GM23248 (cell line): ENCODE data around the gene KHDC4. TPM values are rescaled to one million over a fixed set of nuclear protein-coding genes. Genes with fewer than 3 reads are reported as not detected.

ENCODE experiments used
- DNase-seq: peaks from one replicate; pipeline ENCODE4 v3.0.0-alpha.2; 2015
- H2AFZ ChIP-seq: fragments of 200-600 bp; sonication (generic); 2 replicates; pipeline ENCODE4 v1.6.1; 2016; ENCODE audit warnings: antibody characterized with exemption
- H3F3A ChIP-seq: fragments of 200-600 bp; sonication (generic); 2 replicates; pipeline ENCODE4 v1.6.1; 2016; ENCODE audit warnings: mild to moderate bottlenecking, antibody characterized with exemption, mixed run types; ENCODE audit not compliant: insufficient read depth
- H3K27ac ChIP-seq: fragments of 200-600 bp; sonication (generic); 2 replicates; pipeline ENCODE4 v1.5.1; 2016; ENCODE audit warnings: mild to moderate bottlenecking
- H3K27me3 ChIP-seq: fragments of 200-600 bp; sonication (generic); replicated peaks from 2 replicates; pipeline ENCODE4 v1.6.1; 2016; ENCODE audit warnings: mild to moderate bottlenecking; ENCODE audit not compliant: insufficient read depth
- H3K36me3 ChIP-seq: fragments of 200-600 bp; sonication (generic); 2 replicates; pipeline ENCODE4 v1.6.1; 2016; ENCODE audit warnings: low read depth, mild to moderate bottlenecking
- H3K4me1 ChIP-seq: fragments of 200-600 bp; sonication (generic); 2 replicates; pipeline ENCODE4 v1.6.1; 2016; ENCODE audit warnings: mild to moderate bottlenecking; ENCODE audit not compliant: insufficient read depth
- H3K4me2 ChIP-seq: fragments of 200-600 bp; sonication (generic); one replicate; pipeline ENCODE4 v1.6.1; 2016; ENCODE audit warnings: mild to moderate bottlenecking; ENCODE audit not compliant: unreplicated experiment
- H3K4me3 ChIP-seq: fragments of 200-600 bp; sonication (generic); 2 replicates; pipeline ENCODE4 v1.5.1; 2016; ENCODE audit warnings: mild to moderate bottlenecking
- H3K79me2 ChIP-seq: fragments of 200-600 bp; sonication (generic); 2 replicates; pipeline ENCODE4 v1.6.1; 2016; ENCODE audit warnings: mild to moderate bottlenecking; ENCODE audit not compliant: insufficient read depth
- H3K9ac ChIP-seq: fragments of 200-600 bp; sonication (generic); 2 replicates; pipeline ENCODE4 v1.6.1; 2016; ENCODE audit warnings: mild to moderate bottlenecking
- H3K9me2 ChIP-seq: fragments of 200-600 bp; sonication (generic); 2 replicates; pipeline ENCODE4 v1.6.1; 2016; ENCODE audit warnings: mixed run types, mild to moderate bottlenecking, moderate library complexity; ENCODE audit not compliant: insufficient read depth
- H3K9me3 ChIP-seq: fragments of 200-600 bp; sonication (generic); one replicate; pipeline ENCODE4 v1.6.1; 2017; ENCODE audit warnings: low read depth
- H4K20me1 ChIP-seq: fragments of 200-600 bp; sonication (generic); 2 replicates; pipeline ENCODE4 v1.6.0; 2016; ENCODE audit not compliant: insufficient read depth
- EZH2 ChIP-seq: fragments of 200-600 bp; sonication (generic); IDR thresholded peaks from 2 replicates; pipeline ENCODE4 v1.6.1; 2018; ENCODE audit warnings: antibody characterized with exemption, mild to moderate bottlenecking; ENCODE audit not compliant: insufficient read depth, poor library complexity, severe bottlenecking
- EZH2phosphoT487 ChIP-seq: fragments of 200-600 bp; sonication (generic); IDR thresholded peaks from 2 replicates; pipeline ENCODE4 v1.6.1; 2018; ENCODE audit warnings: antibody characterized with exemption, moderate library complexity, mild to moderate bottlenecking, low read depth; ENCODE audit not compliant: insufficient read depth
- WGBS, 2 experiments: methylation state at CpG; one replicate each; pipeline ENCODE4 v1.1.6; 2015 to 2017; ENCODE audit warnings: low lambda C conversion rate in 2 of 2, low coverage in 1 of 2; ENCODE audit errors: missing lambda C conversion rate in 2 of 2; 5-methylcytosine and 5-hydroxymethylcytosine counted together
- in situ Hi-C: fragments of 300-500 bp; cut with MboI; formaldehyde crosslinking; loops from 2 replicates; pipeline ENCODE4 v1.15.0; 2020
- polyA plus RNA-seq: library from polyadenylated mRNA; unstranded; fragments of >200 nt; fragmentation: Nextera tagmentation; extraction: Ambion mirVana; gene quantifications from 2 replicates; pipeline ENCODE4 v1.2.1, GENCODE V29; 2016
- total RNA-seq: library from RNA; depleted of rRNA; stranded (reverse); fragments of >200 nt; shearing (Covaris generic); gene quantifications from 2 replicates; pipeline ENCODE4 v1.2.3, GENCODE V29; 2014

Gene KHDC4
- total and polyA plus RNA-seq, 2 experiments from 2014 or later = 24.2 to 27.8 TPM

GRCh38 chr1:155893389-155894142 lies 40.6 kb downstream of the KHDC4 start:
- H3K4me3 ChIP-seq = peak overlapping the region; percentile 54
- H3K4me1 ChIP-seq = peaks cover 36% of the 10 kb centered on the region
- peak overlapping the region; percentile 45 for H2AFZ ChIP-seq
- H3K9ac ChIP-seq = peak overlapping the region; percentile 73
- H3K4me2 ChIP-seq = peak overlapping the region; percentile 69
- peak overlapping the region; percentile 94 for H3K27ac ChIP-seq
- H3K79me2 ChIP-seq = peaks cover 1% of the 10 kb centered on the region; the same call in 1 of the 2 replicates
- in situ Hi-C loops = no loop called here
- H3K9me2 ChIP-seq = no peaks in the 10 kb centered on the region
- no peaks in the 10 kb centered on the region for H3K9me3 ChIP-seq
- DNase-seq = peak; percentile 93
- WGBS, 2 experiments = 39 to 41% methylated on average over 10 of the region's 10 CpGs
- H3F3A ChIP-seq = peaks cover 64% of the 10 kb centered on the region
- 0 out of 2 replicates have a peak, but pooled peaks cover 15% of the 10 kb centered on the region for H3K36me3 ChIP-seq
- no peaks in the 10 kb centered on the region for H3K27me3 ChIP-seq
- H4K20me1 ChIP-seq = no peaks in the 10 kb centered on the region
- TF ChIP-seq EZH2 (no peak), EZH2phosphoT487 (no peak)

- H3K9me3 ChIP-seq = no peaks in the 10 kb centered on the region
- no peaks in the 10 kb centered on the region for H4K20me1 ChIP-seq
- H3K4me2 ChIP-seq = peak overlapping the region; percentile 69
- no peaks in the 10 kb centered on the region for H3K9me2 ChIP-seq
- H3K27me3 ChIP-seq = no peaks in the 10 kb centered on the region
- H3K4me1 ChIP-seq = peaks cover 37% of the 10 kb centered on the region
- peak overlapping the region; percentile 94 for H3K27ac ChIP-seq
- no peak for TF ChIP-seq EZH2phosphoT487
- peak; percentile 83 for DNase-seq
- H3K36me3 ChIP-seq = 0 out of 2 replicates have a peak, but pooled peaks cover 10% of the 10 kb centered on the region
- no peaks in the 10 kb centered on the region for H3K79me2 ChIP-seq
- peak overlapping the region; percentile 54 for H3K4me3 ChIP-seq
- in situ Hi-C loops = no loop called here
- 0 to 1% methylated on average over 3 of the region's 3 CpGs for WGBS, 2 experiments
- peaks cover 60% of the 10 kb centered on the region for H3F3A ChIP-seq
- peak overlapping the region; percentile 45 for H2AFZ ChIP-seq
- peak overlapping the region; percentile 73 for H3K9ac ChIP-seq
Measured at GRCh38 chr1:155892796-155893195, 41.4 kb downstream of the KHDC4 start.

- H3K27ac ChIP-seq = peak overlapping the region; percentile 10; the same call in 1 of the 2 replicates
- H3K79me2 ChIP-seq = no peaks in the 10 kb centered on the region
- peak overlapping the region; percentile 14 for H3K4me2 ChIP-seq
- H3K9me3 ChIP-seq = no peaks in the 10 kb centered on the region
- no peaks in the 10 kb centered on the region for H3K36me3 ChIP-seq
- H3K4me1 ChIP-seq = peaks cover 37% of the 10 kb centered on the region
- no peak overlapping the region for H3K9ac ChIP-seq
- H3F3A ChIP-seq = peaks cover 48% of the 10 kb centered on the region
- H3K9me2 ChIP-seq = no peaks in the 10 kb centered on the region
- in situ Hi-C loops = no loop called here
- no peak for DNase-seq
- H4K20me1 ChIP-seq = no peaks in the 10 kb centered on the region
- no peak overlapping the region for H2AFZ ChIP-seq
- 59 to 66% methylated on average over 3 of the region's 3 CpGs for whole genome bisulfite sequencing, 2 experiments
- no peak for TF ChIP-seq EZH2
- no peak for TF ChIP-seq EZH2phosphoT487
- no peaks in the 10 kb centered on the region for H3K27me3 ChIP-seq
- no peak overlapping the region for H3K4me3 ChIP-seq
Measured at GRCh38 chr1:155890251-155890650, 44.0 kb downstream of the KHDC4 start.

GRCh38 chr1:155889566-155889965 lies 44.6 kb downstream of the KHDC4 start:
- Histone ChIP-seq H3K9me2 (no peaks in the 10 kb centered on the region), H3K79me2 (no peaks in the 10 kb centered on the region), H3K27me3 (no peaks in the 10 kb centered on the region), H3K4me1 (peaks cover 37% of the 10 kb centered on the region), H3K27ac (peak overlapping the region; percentile 10; the same call in 1 of the 2 replicates), H3K9me3 (no peaks in the 10 kb centered on the region), H2AFZ (no peak overlapping the region), H3K36me3 (no peaks in the 10 kb centered on the region), H4K20me1 (no peaks in the 10 kb centered on the region), H3F3A (peaks cover 44% of the 10 kb centered on the region), H3K4me2 (peak overlapping the region; percentile 14), H3K4me3 (no peak overlapping the region), H3K9ac (no peak overlapping the region)
- in situ Hi-C loops = no loop called here
- TF ChIP-seq EZH2phosphoT487 (no peak), EZH2 (no peak)
- 59 to 60% methylated on average over 2 of the region's 2 CpGs for WGBS, 2 experiments
- DNase-seq = peak; percentile 37
